HEK293 (cell line): ENCODE measurements around the gene CEND1.

ENCODE experiments used
- BCL11A ChIP-seq: fragments of 450-650 bp; formaldehyde crosslinking; IDR thresholded peaks from 2 replicates; pipeline ENCODE4 v1.5.1; 2016; ENCODE audit warnings: low read depth, missing biosample characterization, missing genetic modification characterization
- EGR2 ChIP-seq: fragments of 450-650 bp; formaldehyde crosslinking; IDR thresholded peaks from 2 replicates; pipeline ENCODE4 v1.5.1; 2016; ENCODE audit warnings: low read depth, missing biosample characterization, missing genetic modification characterization
- GLIS2 ChIP-seq: fragments of 450-650 bp; formaldehyde crosslinking; IDR thresholded peaks from 2 replicates; pipeline ENCODE4 v1.5.1; 2016; ENCODE audit warnings: missing biosample characterization, missing genetic modification characterization
- HOXD13 ChIP-seq: sonication (generic); formaldehyde crosslinking; IDR thresholded peaks from 2 replicates; pipeline ENCODE4 v1.8.0; 2022; ENCODE audit warnings: missing genetic modification reagents, borderline replicate concordance
- KLF10 ChIP-seq: fragments of 450-650 bp; IDR thresholded peaks from 2 replicates; pipeline ENCODE4 v1.5.1; 2018; ENCODE audit warnings: missing biosample characterization, mild to moderate bottlenecking, missing genetic modification characterization
- KLF16 ChIP-seq: fragments of 450-650 bp; formaldehyde crosslinking; IDR thresholded peaks from 2 replicates; pipeline ENCODE4 v1.5.1; 2017; ENCODE audit warnings: missing biosample characterization, missing genetic modification characterization
- KLF7 ChIP-seq: fragments of 450-650 bp; formaldehyde crosslinking; IDR thresholded peaks from 2 replicates; pipeline ENCODE4 v1.5.1; 2016; ENCODE audit warnings: missing biosample characterization, missing genetic modification characterization, borderline replicate concordance
- KLF8 ChIP-seq: fragments of 450-650 bp; formaldehyde crosslinking; IDR thresholded peaks from 2 replicates; pipeline ENCODE4 v1.5.1; 2016; ENCODE audit warnings: missing biosample characterization, missing genetic modification characterization
- REPIN1 ChIP-seq: fragments of 450-650 bp; formaldehyde crosslinking; IDR thresholded peaks from 2 replicates; pipeline ENCODE4 v1.5.1; 2017; ENCODE audit warnings: missing biosample characterization, missing genetic modification characterization, low read depth
- ZBTB10 ChIP-seq: fragments of 450-650 bp; formaldehyde crosslinking; IDR thresholded peaks from 2 replicates; pipeline ENCODE4 v1.5.1; 2016; ENCODE audit warnings: missing biosample characterization, missing genetic modification characterization
- ZBTB17 ChIP-seq: fragments of 450-650 bp; formaldehyde crosslinking; IDR thresholded peaks from 2 replicates; pipeline ENCODE4 v1.5.1; 2016; ENCODE audit warnings: missing biosample characterization, missing genetic modification characterization
- ZBTB7A ChIP-seq: fragments of 450-650 bp; formaldehyde crosslinking; IDR thresholded peaks from 2 replicates; pipeline ENCODE4 v1.5.1; 2016; ENCODE audit warnings: low read depth, missing biosample characterization, missing genetic modification characterization
- ZBTB8A ChIP-seq: fragments of 450-650 bp; formaldehyde crosslinking; IDR thresholded peaks from 2 replicates; pipeline ENCODE4 v1.5.1; 2016; ENCODE audit warnings: missing biosample characterization, missing genetic modification characterization
- ZEB2 ChIP-seq: fragments of 450-650 bp; formaldehyde crosslinking; IDR thresholded peaks from 2 replicates; pipeline ENCODE4 v1.5.1; 2016; ENCODE audit warnings: missing biosample characterization, missing genetic modification characterization
- ZFP69B ChIP-seq: fragments of 450-650 bp; formaldehyde crosslinking; IDR thresholded peaks from 2 replicates; pipeline ENCODE4 v1.5.1; 2016; ENCODE audit warnings: missing biosample characterization, missing genetic modification characterization
- ZNF132 ChIP-seq: fragments of 450-650 bp; formaldehyde crosslinking; IDR thresholded peaks from 2 replicates; pipeline ENCODE4 v1.5.1; 2017; ENCODE audit warnings: missing biosample characterization, missing genetic modification characterization, borderline replicate concordance
- ZNF585B ChIP-seq: fragments of 450-650 bp; formaldehyde crosslinking; IDR thresholded peaks from 2 replicates; pipeline ENCODE4 v1.5.1; 2016; ENCODE audit warnings: missing biosample characterization, missing genetic modification characterization
- ZNF600 ChIP-seq: fragments of 450-650 bp; formaldehyde crosslinking; IDR thresholded peaks from 2 replicates; pipeline ENCODE4 v1.5.1; 2016; ENCODE audit warnings: missing biosample characterization, missing genetic modification characterization
- ZNF777 ChIP-seq: fragments of 450-650 bp; formaldehyde crosslinking; IDR thresholded peaks from 2 replicates; pipeline ENCODE4 v1.5.1; 2017; ENCODE audit warnings: missing biosample characterization, missing genetic modification characterization, borderline replicate concordance
- TF ChIP-seq, protein P1 (sequence below): fragments of 450-650 bp; formaldehyde crosslinking; IDR thresholded peaks from 2 replicates; pipeline ENCODE4 v1.5.1; 2016; ENCODE audit warnings: missing biosample characterization, missing genetic modification characterization
- TF ChIP-seq, protein P2 (sequence below): fragments of 450-650 bp; formaldehyde crosslinking; IDR thresholded peaks from 2 replicates; pipeline ENCODE4; 2016; ENCODE audit warnings: missing biosample characterization, missing genetic modification characterization
- TF ChIP-seq, protein P3 (sequence below): fragments of 450-650 bp; formaldehyde crosslinking; IDR thresholded peaks from 2 replicates; pipeline ENCODE4 v1.5.1; 2016; ENCODE audit warnings: missing biosample characterization, missing genetic modification characterization

Gene CEND1

GRCh38 chr11:832529-833113 is 42.7 kb upstream of the CEND1 start, which contains the start of gene CD151 (continued):
- TF ChIP-seq ZNF585B (tag by site-specific recombination) (no peak), HOXD13 (CRISPR knock-in tag) (no peak), EGR2 (tag by site-specific recombination) (peak; percentile 6), KLF8 (tag by site-specific recombination) (peak; percentile 60; the same call in 1 of the 2 replicates), ZBTB8A (tag by site-specific recombination) (peak; percentile 81), BCL11A (tag by site-specific recombination) (no peak), KLF16 (0 out of 2 replicates have a peak, but pooled peaks have one; percentile 16), ZFP69B (tag by site-specific recombination) (no peak), ZEB2 (0 out of 2 replicates have a peak, but pooled peaks have one; percentile 17), GLIS2 (peak; percentile 94), ZBTB17 (0 out of 2 replicates have a peak, but pooled peaks have one; percentile 30), ZNF777 (tag by site-specific recombination) (no peak), KLF7 (tag by site-specific recombination) (0 out of 2 replicates have a peak, but pooled peaks have one; percentile 22), REPIN1 (tag by site-specific recombination) (no peak), ZBTB10 (tag by site-specific recombination) (peak; percentile 50), ZNF132 (tag by site-specific recombination) (no peak), ZNF600 (tag by site-specific recombination) (peak; percentile 51; the same call in 1 of the 2 replicates), KLF10 (peak; percentile 52; the same call in 1 of the 2 replicates), ZBTB7A (0 out of 2 replicates have a peak, but pooled peaks have one; percentile 42)
- TF ChIP-seq, protein P1, sequence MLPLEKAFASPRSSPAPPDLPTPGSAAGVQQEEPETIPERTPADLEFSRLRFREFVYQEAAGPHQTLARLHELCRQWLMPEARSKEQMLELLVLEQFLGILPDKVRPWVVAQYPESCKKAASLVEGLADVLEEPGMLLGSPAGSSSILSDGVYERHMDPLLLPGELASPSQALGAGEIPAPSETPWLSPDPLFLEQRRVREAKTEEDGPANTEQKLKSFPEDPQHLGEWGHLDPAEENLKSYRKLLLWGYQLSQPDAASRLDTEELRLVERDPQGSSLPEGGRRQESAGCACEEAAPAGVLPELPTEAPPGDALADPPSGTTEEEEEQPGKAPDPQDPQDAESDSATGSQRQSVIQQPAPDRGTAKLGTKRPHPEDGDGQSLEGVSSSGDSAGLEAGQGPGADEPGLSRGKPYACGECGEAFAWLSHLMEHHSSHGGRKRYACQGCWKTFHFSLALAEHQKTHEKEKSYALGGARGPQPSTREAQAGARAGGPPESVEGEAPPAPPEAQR, result no peak
- TF ChIP-seq, protein P2, sequence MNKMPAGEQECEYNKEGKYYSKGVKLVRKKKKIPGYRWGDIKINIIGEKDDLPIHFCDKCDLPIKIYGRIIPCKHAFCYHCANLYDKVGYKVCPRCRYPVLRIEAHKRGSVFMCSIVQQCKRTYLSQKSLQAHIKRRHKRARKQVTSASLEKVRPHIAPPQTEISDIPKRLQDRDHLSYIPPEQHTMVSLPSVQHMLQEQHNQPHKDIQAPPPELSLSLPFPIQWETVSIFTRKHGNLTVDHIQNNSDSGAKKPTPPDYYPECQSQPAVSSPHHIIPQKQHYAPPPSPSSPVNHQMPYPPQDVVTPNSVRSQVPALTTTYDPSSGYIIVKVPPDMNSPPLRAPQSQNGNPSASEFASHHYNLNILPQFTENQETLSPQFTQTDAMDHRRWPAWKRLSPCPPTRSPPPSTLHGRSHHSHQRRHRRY (tag by site-specific recombination), result no peak
- TF ChIP-seq, protein P3, sequence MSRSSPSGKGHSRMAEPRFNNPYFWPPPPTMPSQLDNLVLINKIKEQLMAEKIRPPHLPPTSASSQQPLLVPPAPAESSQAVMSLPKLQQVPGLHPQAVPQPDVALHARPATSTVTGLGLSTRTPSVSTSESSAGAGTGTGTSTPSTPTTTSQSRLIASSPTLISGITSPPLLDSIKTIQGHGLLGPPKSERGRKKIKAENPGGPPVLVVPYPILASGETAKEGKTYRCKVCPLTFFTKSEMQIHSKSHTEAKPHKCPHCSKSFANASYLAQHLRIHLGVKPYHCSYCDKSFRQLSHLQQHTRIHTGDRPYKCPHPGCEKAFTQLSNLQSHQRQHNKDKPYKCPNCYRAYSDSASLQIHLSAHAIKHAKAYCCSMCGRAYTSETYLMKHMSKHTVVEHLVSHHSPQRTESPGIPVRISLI (tag by site-specific recombination), result no peak
- TF ChIP-seq, all 188 proteins: peak for 31
